Stimulated activated CD8-positive, alpha-beta memory T cell treated with anti-CD3 and anti-CD28 coated beads, Interleukin-12 subunit alpha, Interleukin-12 subunit beta, amount 100 ng/mL, for 4 hours (primary cell): ENCODE measurements around the gene CSF1.
A peak's percentile ranks its signal among the peaks of the same experiment; 100 is the strongest.

Source experiments
- DNase-seq: peaks from one replicate; pipeline ENCODE4 v3.0.0-alpha.2; 2020; ENCODE audit warnings: low read depth

Gene CSF1

GRCh38 chr1:109882288-109883245, 28.1 kb upstream of the CSF1 start:
- no peak for DNase-seq

- no peak for DNase-seq
Measured at GRCh38 chr1:109883248-109883955, 27.2 kb upstream of the CSF1 start.

- no peak for DNase-seq
Measured at GRCh38 chr1:109884242-109884891, 26.3 kb upstream of the CSF1 start.

GRCh38 chr1:109885589-109885988, 25.1 kb upstream of the CSF1 start:
- DNase-seq, result no peak

- DNase-seq, result no peak
Measured at GRCh38 chr1:109886827-109887226, 23.8 kb upstream of the CSF1 start.

- no peak for DNase-seq
Measured at GRCh38 chr1:109887271-109887670, 23.4 kb upstream of the CSF1 start.

- no peak for DNase-seq
Measured at GRCh38 chr1:109887884-109888283, 22.8 kb upstream of the CSF1 start.

GRCh38 chr1:109889094-109889493, 21.6 kb upstream of the CSF1 start:
- DNase-seq, result no peak

GRCh38 chr1:109890115-109890953, 20.3 kb upstream of the CSF1 start:
- DNase-seq, result peak; percentile 26

GRCh38 chr1:109891930-109892329, 18.7 kb upstream of the CSF1 start:
- no peak for DNase-seq

- DNase-seq, result no peak
Measured at GRCh38 chr1:109892561-109893368, 17.9 kb upstream of the CSF1 start.

GRCh38 chr1:109893532-109894171, 17.0 kb upstream of the CSF1 start:
- DNase-seq, result no peak

GRCh38 chr1:109894823-109895719, 15.6 kb upstream of the CSF1 start:
- DNase-seq, result no peak

GRCh38 chr1:109895720-109896504, 14.7 kb upstream of the CSF1 start:
- DNase-seq, result no peak

GRCh38 chr1:109896681-109897080, 14.0 kb upstream of the CSF1 start:
- no peak for DNase-seq

- DNase-seq, result no peak
Measured at GRCh38 chr1:109897259-109897955, 13.2 kb upstream of the CSF1 start.

GRCh38 chr1:109898842-109899241, 11.8 kb upstream of the CSF1 start:
- DNase-seq, result no peak

GRCh38 chr1:109901141-109901523, 9.5 kb upstream of the CSF1 start:
- DNase-seq, result no peak
